Gastroesophageal sphincter (tissue), 4 donors: ENCODE measurements around the gene TMTC2. TPM values are rescaled to one million over a fixed set of nuclear protein-coding genes. Genes with fewer than 3 reads are reported as not detected.

ENCODE experiments used
- ATAC-seq: fragments of 150-250 bp; one replicate; pipeline ENCODE4 v1.9.1; 2016; ENCODE audit warnings: mild to moderate bottlenecking, moderate library complexity
- H3K27ac ChIP-seq, 4 donors: fragments of 200-600 bp; sonication (generic) in 3 of 4; 1 replicate in 3 of 4; 2 replicates in 1 of 4; pipeline ENCODE4 v1.5.1; 2016 to 2019
- H3K27me3 ChIP-seq: fragments of 200-600 bp; sonication (generic); one replicate; pipeline ENCODE4 v1.5.1; 2019
- H3K36me3 ChIP-seq, 2 donors: fragments of 200-600 bp; sonication (generic); one replicate each; pipeline ENCODE4 v1.5.1; 2019; ENCODE audit warnings: control low read depth in 1 of 2
- H3K4me1 ChIP-seq, 3 donors: fragments of 200-600 bp; sonication (generic); 1 replicate in 2 of 3; 2 replicates in 1 of 3; pipeline ENCODE4 v1.5.1; 2016 to 2019; ENCODE audit warnings: control low read depth in 2 of 3
- H3K4me3 ChIP-seq, 2 donors: fragments of 200-600 bp; sonication (generic); one replicate each; pipeline ENCODE4 v1.5.1; 2019; ENCODE audit warnings: mild to moderate bottlenecking in 1 of 2, moderate library complexity in 1 of 2
- H3K9me3 ChIP-seq, 3 donors: fragments of 200-600 bp; sonication (generic); one replicate each; pipeline ENCODE4 v1.5.1; 2017 to 2019; ENCODE audit warnings: control low read depth in 2 of 3
- EP300 ChIP-seq: sonication (generic); formaldehyde crosslinking; IDR thresholded peaks from one replicate; pipeline ENCODE4 v1.6.1; 2017; ENCODE audit warnings: antibody characterized with exemption, mild to moderate bottlenecking
- POLR2A ChIP-seq, 2 donors: fragments of 450-650 bp; IDR thresholded peaks; one replicate each; pipeline ENCODE4 v1.6.1; 2017; ENCODE audit warnings: antibody characterized with exemption in 2 of 2, mild to moderate bottlenecking in 2 of 2, moderate library complexity in 1 of 2
- POLR2AphosphoS5 ChIP-seq: sonication (generic); formaldehyde crosslinking; IDR thresholded peaks from one replicate; pipeline ENCODE4 v1.6.1; 2017; ENCODE audit warnings: antibody characterized with exemption
- WGBS, 2 donors: methylation state at CpG; one replicate each; pipeline ENCODE4 v1.1.5; 2018; ENCODE audit warnings: low coverage in 1 of 2; 5-methylcytosine and 5-hydroxymethylcytosine counted together
- total RNA-seq, 4 donors: library from RNA; depleted of rRNA; stranded (reverse); fragments of >200 nt; gene quantifications; one replicate each; pipeline ENCODE4 v1.1.0, GENCODE V29; 2016
- TF ChIP-seq, protein P1 (sequence below), 4 experiments: fragments of 200-600 bp in 2 of 4; fragments of 450-650 bp in 2 of 4; sonication (generic) in 1 of 4; IDR thresholded peaks; one replicate each; pipeline ENCODE4 v1.5.1; 2017 to 2019; ENCODE audit warnings: antibody characterized with exemption in 4 of 4, mild to moderate bottlenecking in 2 of 4, moderate library complexity in 2 of 4

Gene TMTC2
- total RNA-seq, 4 donors from 2014 or later = 7.4 to 21.8 (median 16.0) TPM

DNA sequence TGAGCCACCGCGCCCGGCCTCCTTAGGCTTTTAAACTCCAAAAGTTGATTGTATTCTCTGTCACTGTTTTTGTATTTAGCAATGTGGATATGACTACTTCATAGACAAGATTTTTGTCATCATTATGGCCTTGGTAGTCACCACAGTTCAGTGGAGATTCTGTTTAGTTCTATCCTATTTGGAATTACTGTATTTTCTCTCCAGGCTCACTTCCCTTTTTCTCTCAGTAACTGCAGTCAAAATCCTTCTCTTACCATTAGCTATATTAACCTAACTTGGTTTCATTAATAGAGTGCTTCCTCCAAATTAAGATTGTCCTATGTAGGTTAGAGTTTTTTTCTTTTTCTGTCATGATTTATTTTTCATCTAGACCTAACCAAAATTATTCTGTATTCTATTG is 283.9 kb downstream of the TMTC2 start:
- Histone ChIP-seq H3K27me3 (no peaks in the 10 kb centered on the region), H3K27ac (no peak overlapping the region), H3K4me3 (no peak overlapping the region), H3K9me3 (no peaks in the 10 kb centered on the region), H3K4me1 (no peaks in the 10 kb centered on the region), H3K36me3 (peaks cover 0 to 2% of the 10 kb centered on the region in 2 donors)
- ATAC-seq = no peak
- 100% methylated on average over 3 of the region's 3 CpGs for WGBS, 2 donors
- TF ChIP-seq POLR2A (IDR thresholded peaks at IDR 0.05) (no peak), EP300 (no peak), POLR2AphosphoS5 (no peak)
- TF ChIP-seq, protein P1, sequence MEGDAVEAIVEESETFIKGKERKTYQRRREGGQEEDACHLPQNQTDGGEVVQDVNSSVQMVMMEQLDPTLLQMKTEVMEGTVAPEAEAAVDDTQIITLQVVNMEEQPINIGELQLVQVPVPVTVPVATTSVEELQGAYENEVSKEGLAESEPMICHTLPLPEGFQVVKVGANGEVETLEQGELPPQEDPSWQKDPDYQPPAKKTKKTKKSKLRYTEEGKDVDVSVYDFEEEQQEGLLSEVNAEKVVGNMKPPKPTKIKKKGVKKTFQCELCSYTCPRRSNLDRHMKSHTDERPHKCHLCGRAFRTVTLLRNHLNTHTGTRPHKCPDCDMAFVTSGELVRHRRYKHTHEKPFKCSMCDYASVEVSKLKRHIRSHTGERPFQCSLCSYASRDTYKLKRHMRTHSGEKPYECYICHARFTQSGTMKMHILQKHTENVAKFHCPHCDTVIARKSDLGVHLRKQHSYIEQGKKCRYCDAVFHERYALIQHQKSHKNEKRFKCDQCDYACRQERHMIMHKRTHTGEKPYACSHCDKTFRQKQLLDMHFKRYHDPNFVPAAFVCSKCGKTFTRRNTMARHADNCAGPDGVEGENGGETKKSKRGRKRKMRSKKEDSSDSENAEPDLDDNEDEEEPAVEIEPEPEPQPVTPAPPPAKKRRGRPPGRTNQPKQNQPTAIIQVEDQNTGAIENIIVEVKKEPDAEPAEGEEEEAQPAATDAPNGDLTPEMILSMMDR (IDR thresholded peaks at IDR 0.05) = no peak

DNA sequence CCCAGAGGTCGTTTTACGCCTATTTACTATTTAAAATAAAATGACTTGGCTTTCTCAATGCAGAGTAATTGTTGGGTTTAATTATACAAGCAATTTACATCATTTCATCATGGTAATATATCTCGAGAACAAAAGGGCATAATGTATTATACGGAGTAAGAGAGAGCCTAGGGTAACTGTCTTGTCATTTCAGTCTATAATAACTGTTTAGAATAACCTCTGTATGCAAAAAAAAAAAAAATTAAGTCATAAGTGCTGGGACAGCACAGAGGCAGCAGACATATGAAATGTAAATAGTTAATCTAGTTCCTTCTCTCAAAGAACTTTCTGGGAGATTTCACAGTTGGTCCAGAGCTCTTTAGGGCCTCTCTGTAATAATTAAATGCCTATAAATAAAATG is 284.9 kb downstream of the TMTC2 start:
- WGBS, 2 donors = 71 to 82% methylated on average over 4 of the region's 4 CpGs
- Histone ChIP-seq H3K27ac (no peak overlapping the region), H3K4me3 (no peak overlapping the region), H3K36me3 (no peaks in the 10 kb centered on the region), H3K4me1 (no peaks in the 10 kb centered on the region), H3K9me3 (no peaks in the 10 kb centered on the region), H3K27me3 (no peaks in the 10 kb centered on the region)
- no peak for ATAC-seq
- TF ChIP-seq EP300 (no peak), POLR2A (IDR thresholded peaks at IDR 0.05) (no peak), POLR2AphosphoS5 (no peak)
- TF ChIP-seq, protein P1 (IDR thresholded peaks at IDR 0.05) = no peak

DNA sequence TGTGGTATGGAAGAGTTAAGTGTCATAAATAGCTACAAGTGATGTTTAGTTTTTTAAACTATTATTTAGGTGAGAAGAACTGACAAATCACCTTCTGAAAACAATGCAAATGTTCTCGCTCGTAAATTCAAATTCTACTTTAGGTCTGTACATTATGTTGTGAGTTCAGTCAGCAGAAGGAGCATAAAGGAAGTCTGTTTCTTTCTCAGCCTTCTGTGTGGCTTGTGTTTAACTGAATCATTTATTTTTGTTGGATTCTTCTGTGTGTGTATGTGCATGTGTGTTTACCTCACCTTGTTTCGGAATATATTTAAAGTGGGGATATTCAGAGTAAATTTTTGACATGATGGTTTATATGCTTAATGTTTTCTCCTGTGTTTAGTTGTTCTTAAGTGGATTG is 285.9 kb downstream of the TMTC2 start:
- Histone ChIP-seq H3K36me3 (no peaks in the 10 kb centered on the region), H3K9me3 (no peaks in the 10 kb centered on the region), H3K4me3 (no peak overlapping the region), H3K4me1 (no peaks in the 10 kb centered on the region), H3K27me3 (no peaks in the 10 kb centered on the region), H3K27ac (no peak overlapping the region)
- TF ChIP-seq POLR2A (IDR thresholded peaks at IDR 0.05) (no peak), POLR2AphosphoS5 (no peak), EP300 (no peak)
- TF ChIP-seq, protein P1 (IDR thresholded peaks at IDR 0.05) = no peak
- 82 to 84% methylated on average over 3 of the region's 3 CpGs for WGBS, 2 donors
- ATAC-seq = no peak

DNA sequence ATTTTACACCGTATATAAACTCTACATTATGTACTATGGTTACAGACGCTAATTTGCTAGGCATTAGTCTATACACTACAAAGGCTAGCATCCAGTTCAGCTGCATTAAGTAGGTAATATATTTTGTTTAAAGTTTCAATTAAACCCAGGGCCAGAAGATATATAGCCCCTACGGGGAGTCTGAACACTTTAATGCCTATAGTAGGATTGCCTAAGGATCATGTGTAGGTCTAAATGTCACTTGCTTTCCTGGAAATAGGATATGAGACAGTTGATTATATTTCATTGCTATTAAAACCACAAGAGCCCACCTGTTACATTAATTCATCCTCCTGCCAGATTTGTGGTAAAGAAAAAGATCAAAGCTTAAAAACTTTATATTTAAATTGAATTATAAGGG is 286.9 kb downstream of the TMTC2 start:
- ATAC-seq = no peak
- WGBS, 2 donors = 91 to 100% methylated on average over 3 of the region's 3 CpGs
- no peaks in the 10 kb centered on the region for H3K9me3 ChIP-seq

DNA sequence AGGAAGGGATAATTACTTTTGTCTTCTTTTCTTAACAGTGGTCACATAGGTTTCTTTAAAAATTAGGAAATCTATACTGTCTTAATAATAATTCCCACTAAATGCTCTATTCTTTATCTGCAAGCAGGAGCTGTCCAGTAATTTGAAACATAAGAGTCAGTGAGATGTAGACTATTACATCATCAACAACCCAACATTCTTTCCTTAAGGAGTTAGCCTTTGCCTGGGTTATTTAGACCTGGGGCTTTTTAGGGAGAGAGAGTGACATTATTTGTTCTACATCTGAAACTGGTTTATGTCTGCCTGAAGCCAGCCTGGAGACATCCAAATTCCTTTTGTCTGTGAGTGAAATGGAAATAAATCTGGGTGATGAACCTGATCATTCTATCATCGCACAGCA is 294.4 kb downstream of the TMTC2 start:
- H3K27ac ChIP-seq = no peak overlapping the region
- H3K9me3 ChIP-seq = no peaks in the 10 kb centered on the region
- H3K36me3 ChIP-seq = no peaks in the 10 kb centered on the region
- no peak for ATAC-seq
- WGBS, 2 donors = 71% methylated on average over 1 of the region's 1 CpG; no CpG with 5 or more reads in 1 of the 2 donors
- TF ChIP-seq POLR2AphosphoS5 (no peak), EP300 (no peak)
- no peak overlapping the region for H3K4me3 ChIP-seq
- H3K27me3 ChIP-seq = no peaks in the 10 kb centered on the region
- H3K4me1 ChIP-seq = no peaks in the 10 kb centered on the region

More for the DNA sequence above, 286.9 kb downstream of the TMTC2 start:
- Histone ChIP-seq H3K4me1 (no peaks in the 10 kb centered on the region), H3K27me3 (no peaks in the 10 kb centered on the region), H3K36me3 (no peaks in the 10 kb centered on the region), H3K27ac (no peak overlapping the region), H3K4me3 (no peak overlapping the region)
- no peak for TF ChIP-seq EP300
- no peak for TF ChIP-seq POLR2A (IDR thresholded peaks at IDR 0.05)
- no peak for TF ChIP-seq POLR2AphosphoS5
- TF ChIP-seq, protein P1 (IDR thresholded peaks at IDR 0.05) = no peak
